Heart left ventricle (tissue), 16 donors: ENCODE measurements around the gene MYBPH. TPM values are rescaled to one million over a fixed set of nuclear protein-coding genes. Genes with fewer than 3 reads are reported as not detected.

Experiments used
- ATAC-seq, 4 donors: fragments of 200-7000 bp; cut with Tn5 transposase; one replicate each; pipeline ENCODE4 v1.9.1; 2020 to 2022; ENCODE audit warnings: moderate library complexity in 4 of 4, mild to moderate bottlenecking in 3 of 4, moderate number of reproducible peaks in 1 of 4
- DNase-seq, 5 donors: peaks; one replicate each; pipeline ENCODE4 v3.0.0-alpha.2; 2020
- H3K27ac ChIP-seq, 12 donors: fragments of 200-600 bp; sonication (generic) in 4 of 12; one replicate each; pipeline versions ENCODE4 v1.5.0 to v1.8.0; 2016 to 2022; ENCODE audit warnings: mild to moderate bottlenecking in 2 of 12
- H3K27me3 ChIP-seq, 9 donors: fragments of 200-600 bp; sonication (generic) in 2 of 9; one replicate each; pipeline versions ENCODE4 v1.5.1 to v1.8.0; 2016 to 2022; ENCODE audit warnings: mild to moderate bottlenecking in 3 of 9
- H3K36me3 ChIP-seq, 9 donors: fragments of 200-600 bp; sonication (generic) in 2 of 9; one replicate each; pipeline versions ENCODE4 v1.5.0 to v1.8.0; 2018 to 2022; ENCODE audit warnings: mild to moderate bottlenecking in 2 of 9
- H3K4me1 ChIP-seq, 12 donors: fragments of 200-600 bp; sonication (generic) in 4 of 12; one replicate each; pipeline versions ENCODE4 v1.5.0 to v1.8.0; 2016 to 2022; ENCODE audit warnings: mild to moderate bottlenecking in 3 of 12
- H3K4me3 ChIP-seq, 12 donors: fragments of 200-600 bp; sonication (generic) in 4 of 12; one replicate each; pipeline versions ENCODE4 v1.5.0 to v1.8.0; 2017 to 2022; ENCODE audit warnings: mild to moderate bottlenecking in 9 of 12, moderate library complexity in 4 of 12
- H3K9me3 ChIP-seq, 12 donors: fragments of 200-600 bp; sonication (generic) in 4 of 12; one replicate each; pipeline versions ENCODE4 v1.5.0 to v1.8.0; 2016 to 2022; ENCODE audit warnings: mild to moderate bottlenecking in 1 of 12
- CTCF ChIP-seq, 12 donors: fragments of 200-600 bp; sonication (generic) in 4 of 12; IDR thresholded peaks; one replicate each; pipeline versions ENCODE4 v1.5.0 to v1.8.0; 2018 to 2022; ENCODE audit warnings: antibody characterized with exemption in 12 of 12, mild to moderate bottlenecking in 5 of 12
- POLR2A ChIP-seq, 2 donors: fragments of 450-650 bp; IDR thresholded peaks; one replicate each; pipeline ENCODE4 v1.6.1; 2017; ENCODE audit warnings: antibody characterized with exemption in 2 of 2, mild to moderate bottlenecking in 2 of 2, moderate library complexity in 2 of 2
- WGBS, 4 donors: extraction: QIAGEN DNeasy Blood & Tissue Kit in 2 of 4; methylation state at CpG; one replicate each; pipeline versions ENCODE4 v1.1.5 to v1.1.7; 2013 to 2018; 5-methylcytosine and 5-hydroxymethylcytosine counted together
- intact Hi-C, 10 donors: fragments of 100-400 bp; cut with DNase I; formaldehyde crosslinking; loops; one replicate each; pipeline versions ENCODE4 v1.11.1 to v1.14.2; 2022
- polyA plus RNA-seq, 2 donors: library from polyadenylated mRNA; stranded (reverse); fragments of 200-250 nt; gene quantifications; one replicate each; pipeline ENCODE4 v1.2.3, GENCODE V29; 2013
- total RNA-seq, 9 donors: library from RNA; depleted of rRNA in 2 of 9; stranded (reverse); fragments of >200 nt in 2 of 9; fragmentation: NEBNext Ultra II Directional in 3 of 9; extraction: Animal tissue kit (Norgen Biotek cat#: 25700) in 3 of 9; gene quantifications; one replicate each; pipeline versions ENCODE4 v1.1.0 to v1.2.4, GENCODE V29; 2016 to 2023
- donor health status: ischemic (EF 13 %, LVEDD 7.1; RV severe dilation, severe dysfunction).
- donor health status: healthy with polysubstance abuse.
- donor health status: DM: no; HTN: yes; CAD: no.
- donor health status: DM: no; HTN: no; CAD: no.
- donor health status: ischemic (EF 25% LVEDD 6.9; RV normal size, moderate dysfunction).
- donor health status: ischemic (EF 25% LVEDD 5.7; RV mildly dilated, moderate dysfunction).
- donor health status: healthy.
- donor health status: DM: yes; HTN: yes; CAD: no.
- donor health status: ischemic (EF 35%, LVEDD 5.7; RV mildly dilated, moderate dysfunction).
- donor health status: nonischemic (EF 11% LVEDD 7.7; RV severe dilation, severe dysfunction).
- donor health status: DM: yes; HTN: yes; CAD: no.
- donor health status: PGD.
- donor health status: ischemic (EF 29% LVEDD 5.4; RV normal size, mild dysfunction).
- donor health status: nonischemic (EF 23%, LVEDD 6.1; RV moderate dilation, normal function).

Gene MYBPH
- total and polyA plus RNA-seq, 11 donors: 0.32 TPM; not detected in 10

DNA sequence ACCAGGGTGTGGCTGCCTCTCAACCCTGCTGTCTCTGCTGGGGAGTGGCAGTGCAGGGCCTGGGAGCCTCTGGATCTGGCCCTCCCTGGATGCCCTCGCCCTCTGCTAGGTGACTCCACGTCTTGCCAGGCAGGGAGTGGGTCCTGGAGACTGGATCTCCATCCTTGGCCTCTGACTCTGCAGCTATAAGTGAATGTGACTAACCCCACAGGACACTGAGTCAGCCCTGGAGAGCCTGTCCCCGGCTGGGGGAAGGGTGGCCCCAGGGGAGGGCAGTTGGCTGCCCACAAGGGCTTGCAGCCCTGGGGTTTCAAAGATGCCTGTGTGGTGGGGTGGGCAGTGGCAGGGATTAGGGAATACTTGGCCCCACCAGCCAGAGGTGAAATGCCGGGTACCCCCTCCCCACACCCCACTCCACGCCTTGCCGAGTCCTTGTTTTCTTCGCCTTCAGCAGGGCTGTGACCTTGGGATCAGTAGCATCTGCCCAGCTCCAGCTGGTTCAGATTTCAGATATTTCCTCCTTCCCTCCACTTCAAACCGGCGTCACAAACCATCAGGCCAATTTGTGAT lies 1.9 kb upstream of the MYBPH start:
- no peak overlapping the region for H3K27ac ChIP-seq
- ATAC-seq (no peak), DNase-seq (peak in 2 of 5 donors; percentile 44 to 47)
- H3K36me3 ChIP-seq: no peaks in the 10 kb centered on the region
- H3K27me3 ChIP-seq: no peaks in the 10 kb centered on the region
- TF ChIP-seq CTCF (IDR thresholded peaks at IDR 0.05) (no peak), POLR2A (IDR thresholded peaks at IDR 0.05) (no peak)
- 62 to 68% (median 65%) methylated on average over 8 to 9 of the region's 9 CpGs for whole genome bisulfite sequencing, 4 donors
- intact Hi-C loops: no loop called here
- H3K9me3 ChIP-seq: no peaks in the 10 kb centered on the region
- no peak overlapping the region for H3K4me3 ChIP-seq
- peaks cover 0 to 19% (median 0%) of the 10 kb centered on the region in 12 donors for H3K4me1 ChIP-seq

DNA sequence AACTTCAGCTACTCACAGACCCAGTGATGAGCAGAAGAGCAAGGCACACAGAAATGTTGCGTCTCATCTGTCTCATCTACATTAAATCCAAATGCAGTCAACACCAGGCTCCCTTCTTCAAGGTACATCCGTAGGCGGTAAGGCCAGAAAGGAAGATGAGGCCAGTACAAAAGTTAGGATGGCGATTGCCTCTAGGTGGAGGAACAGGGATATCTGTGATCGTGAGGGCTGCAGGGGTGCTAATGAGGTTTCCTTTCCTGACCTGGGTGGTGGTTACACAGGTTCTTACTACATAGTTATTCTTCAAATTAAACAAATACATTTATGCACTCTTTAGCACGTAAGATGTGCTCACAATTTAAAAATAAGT lies 1.4 kb upstream of the MYBPH start:
- Histone ChIP-seq H3K4me1 (peaks cover 0 to 19% (median 0%) of the 10 kb centered on the region in 12 donors), H3K9me3 (no peaks in the 10 kb centered on the region), H3K27ac (no peak overlapping the region), H3K36me3 (no peaks in the 10 kb centered on the region), H3K27me3 (no peaks in the 10 kb centered on the region), H3K4me3 (no peak overlapping the region)
- DNase-seq: no peak
- ATAC-seq: no peak
- TF ChIP-seq CTCF (IDR thresholded peaks at IDR 0.05) (no peak), POLR2A (IDR thresholded peaks at IDR 0.05) (no peak)
- WGBS, 4 donors: 90 to 96% (median 90%) methylated on average over 6 of the region's 6 CpGs
- intact Hi-C loops: no loop called here

GRCh38 chr1:203176273-203177035 lies 828 bp upstream of the MYBPH start:
- Histone ChIP-seq H3K27me3 (no peaks in the 10 kb centered on the region), H3K4me1 (peaks cover 0 to 19% (median 0%) of the 10 kb centered on the region in 12 donors), H3K36me3 (no peaks in the 10 kb centered on the region), H3K4me3 (no peak overlapping the region), H3K27ac (no peak overlapping the region), H3K9me3 (no peaks in the 10 kb centered on the region)
- peak in 1 of 5 donors; percentile 38 for DNase-seq
- intact Hi-C loops: no loop called here
- TF ChIP-seq CTCF (IDR thresholded peaks at IDR 0.05): no peak
- TF ChIP-seq POLR2A (IDR thresholded peaks at IDR 0.05): no peak
- ATAC-seq: no peak
- WGBS, 4 donors: 86 to 97% (median 93%) methylated on average over 9 of the region's 9 CpGs

GRCh38 chr1:203175827-203176241 lies 208 bp upstream of the MYBPH start:
- TF ChIP-seq CTCF (IDR thresholded peaks at IDR 0.05) (no peak), POLR2A (IDR thresholded peaks at IDR 0.05) (no peak)
- H3K27ac ChIP-seq: no peak overlapping the region
- H3K4me1 ChIP-seq: peaks cover 0 to 19% (median 0%) of the 10 kb centered on the region in 12 donors
- intact Hi-C loops: no loop called here
- H3K27me3 ChIP-seq: no peaks in the 10 kb centered on the region
- DNase-seq: peak in 4 of 5 donors; percentile 34 to 78 (median 46)
- 56 to 75% (median 64%) methylated on average over 6 to 9 of the region's 9 CpGs for WGBS, 4 donors
- no peaks in the 10 kb centered on the region for H3K36me3 ChIP-seq
- ATAC-seq: peak in 3 of 4 donors; percentile 34 to 52 (median 47)
- H3K9me3 ChIP-seq: no peaks in the 10 kb centered on the region
- H3K4me3 ChIP-seq: no peak overlapping the region
